AG09309 (cell line): Measurements from ENCODE around the gene TEDDM1.
A peak's percentile ranks its signal among the peaks of the same experiment; 100 is the strongest.

Source experiments
- DNase-seq: peaks from one replicate; pipeline ENCODE4 v3.0.0-alpha.2; 2010; ENCODE audit warnings: low read depth
- H3K4me3 ChIP-seq: 2 replicates; pipeline ENCODE4 v1.5.1; 2011; ENCODE audit warnings: mild to moderate bottlenecking, low read depth, low read length, moderate library complexity; ENCODE audit not compliant: control insufficient read depth
- TF ChIP-seq, protein P1 (sequence below): IDR thresholded peaks from 2 replicates; pipeline ENCODE4 v1.5.1; 2011; ENCODE audit warnings: mild to moderate bottlenecking, low read depth, low read length, inconsistent platforms; ENCODE audit not compliant: insufficient read depth, control insufficient read depth; ENCODE audit errors: missing control alignments

Gene TEDDM1

DNA sequence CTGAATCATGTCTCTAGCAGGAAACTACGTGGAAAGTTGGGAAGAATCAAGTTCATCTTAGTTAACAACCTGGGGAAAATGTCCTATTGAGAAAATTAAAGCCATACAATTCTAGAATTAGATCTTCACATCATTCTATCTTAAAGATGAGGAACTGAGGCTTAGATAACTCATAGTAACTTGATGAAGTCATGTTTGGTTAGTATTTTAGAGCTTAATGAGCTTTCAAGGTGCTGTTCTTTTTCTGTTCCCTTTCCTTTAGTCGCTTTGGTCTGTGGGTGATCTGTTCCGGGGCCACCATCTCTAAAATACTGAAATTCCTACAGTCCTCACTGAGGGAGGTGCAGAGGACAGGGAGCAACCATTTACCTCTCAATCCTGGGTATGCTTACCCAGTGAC, 4.6 kb downstream of the TEDDM1 start:
- no peak for DNase-seq
- TF ChIP-seq, protein P1, sequence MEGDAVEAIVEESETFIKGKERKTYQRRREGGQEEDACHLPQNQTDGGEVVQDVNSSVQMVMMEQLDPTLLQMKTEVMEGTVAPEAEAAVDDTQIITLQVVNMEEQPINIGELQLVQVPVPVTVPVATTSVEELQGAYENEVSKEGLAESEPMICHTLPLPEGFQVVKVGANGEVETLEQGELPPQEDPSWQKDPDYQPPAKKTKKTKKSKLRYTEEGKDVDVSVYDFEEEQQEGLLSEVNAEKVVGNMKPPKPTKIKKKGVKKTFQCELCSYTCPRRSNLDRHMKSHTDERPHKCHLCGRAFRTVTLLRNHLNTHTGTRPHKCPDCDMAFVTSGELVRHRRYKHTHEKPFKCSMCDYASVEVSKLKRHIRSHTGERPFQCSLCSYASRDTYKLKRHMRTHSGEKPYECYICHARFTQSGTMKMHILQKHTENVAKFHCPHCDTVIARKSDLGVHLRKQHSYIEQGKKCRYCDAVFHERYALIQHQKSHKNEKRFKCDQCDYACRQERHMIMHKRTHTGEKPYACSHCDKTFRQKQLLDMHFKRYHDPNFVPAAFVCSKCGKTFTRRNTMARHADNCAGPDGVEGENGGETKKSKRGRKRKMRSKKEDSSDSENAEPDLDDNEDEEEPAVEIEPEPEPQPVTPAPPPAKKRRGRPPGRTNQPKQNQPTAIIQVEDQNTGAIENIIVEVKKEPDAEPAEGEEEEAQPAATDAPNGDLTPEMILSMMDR: no peak
- no peak overlapping the region for H3K4me3 ChIP-seq

DNA sequence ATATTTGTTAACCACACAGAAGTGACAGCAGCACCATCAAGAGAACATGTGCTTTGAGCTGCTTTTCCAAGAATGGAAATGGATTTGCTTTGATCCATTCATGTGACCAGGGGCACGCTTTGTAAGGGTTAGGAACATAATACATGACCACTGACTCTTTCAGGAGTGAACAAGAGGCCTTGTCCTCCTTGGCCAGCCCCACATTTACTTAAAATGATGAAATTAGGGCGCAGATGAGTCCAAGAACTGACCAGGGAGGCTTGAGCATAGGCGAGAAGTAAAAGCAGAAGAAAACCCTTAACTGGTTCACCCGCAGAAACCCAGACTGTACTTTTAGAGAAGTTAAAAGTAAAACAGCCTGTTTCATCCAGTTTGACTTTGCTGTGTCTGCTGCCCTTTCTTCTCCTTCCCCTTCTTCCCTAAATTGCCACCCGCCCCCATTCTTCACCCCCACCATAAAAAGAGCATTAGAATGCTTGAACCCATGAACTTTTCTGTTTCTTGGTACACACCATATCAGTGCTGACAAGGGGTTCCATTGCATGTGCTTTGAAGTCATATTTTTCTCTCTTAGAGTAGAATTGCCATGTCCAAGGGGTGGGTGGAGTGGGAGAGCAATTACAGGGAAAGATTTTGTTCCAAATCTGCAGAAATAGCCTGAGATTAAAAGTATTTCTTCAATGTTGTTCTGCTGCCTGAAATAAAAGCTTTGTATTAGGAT, 6.3 kb downstream of the TEDDM1 start:
- H3K4me3 ChIP-seq: no peak overlapping the region
- no peak for DNase-seq
- TF ChIP-seq, protein P1: no peak

DNA sequence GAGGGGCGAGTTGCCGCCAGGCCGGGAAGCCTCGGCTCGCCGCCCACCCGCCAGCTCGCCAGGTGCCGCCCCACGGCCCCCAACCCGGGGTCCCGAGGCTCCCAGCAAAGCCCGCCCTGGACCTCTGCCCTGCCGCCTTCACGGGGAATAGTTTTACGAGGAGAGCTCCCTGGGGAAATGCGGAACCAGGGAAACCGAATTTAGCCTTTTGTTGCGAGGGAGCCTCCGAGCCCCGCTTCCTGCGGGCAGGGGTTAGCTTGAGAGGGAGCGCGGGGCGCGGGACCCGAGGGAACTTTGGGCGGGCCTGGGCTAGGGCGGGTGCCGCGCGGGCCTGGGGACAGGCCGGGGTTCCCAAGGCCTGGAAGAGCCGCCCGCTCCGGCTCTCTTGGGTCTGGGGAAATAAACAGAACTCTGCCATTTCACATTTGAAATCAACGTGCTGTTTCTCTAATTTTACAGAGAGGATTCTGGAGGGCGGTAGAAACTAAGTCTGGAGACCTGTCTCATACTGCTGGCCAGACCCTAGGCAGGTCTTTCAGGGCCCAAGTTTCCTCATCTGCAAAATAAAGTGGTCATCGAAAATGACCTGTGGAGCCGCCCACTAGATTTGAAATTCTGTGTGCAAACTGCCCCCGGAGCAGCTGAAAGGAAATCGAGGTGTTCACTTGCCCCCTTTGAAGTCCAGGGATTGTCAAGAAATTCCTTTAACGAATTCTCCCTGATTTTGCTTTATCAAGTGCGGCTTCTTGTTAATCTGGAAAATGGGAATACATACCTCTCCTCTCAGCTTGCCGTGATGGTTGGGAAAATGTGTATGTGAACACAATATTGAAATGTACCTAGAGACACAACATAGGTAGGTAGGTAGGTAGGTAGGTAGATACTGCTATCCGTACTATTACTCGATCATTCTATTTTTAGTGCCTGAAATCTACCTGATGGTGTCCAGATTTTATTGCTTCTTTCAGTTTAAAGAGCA, 8.1 kb downstream of the TEDDM1 start:
- peak overlapping the region; percentile 82 for H3K4me3 ChIP-seq
- no peak for DNase-seq
- TF ChIP-seq, protein P1: no peak

DNA sequence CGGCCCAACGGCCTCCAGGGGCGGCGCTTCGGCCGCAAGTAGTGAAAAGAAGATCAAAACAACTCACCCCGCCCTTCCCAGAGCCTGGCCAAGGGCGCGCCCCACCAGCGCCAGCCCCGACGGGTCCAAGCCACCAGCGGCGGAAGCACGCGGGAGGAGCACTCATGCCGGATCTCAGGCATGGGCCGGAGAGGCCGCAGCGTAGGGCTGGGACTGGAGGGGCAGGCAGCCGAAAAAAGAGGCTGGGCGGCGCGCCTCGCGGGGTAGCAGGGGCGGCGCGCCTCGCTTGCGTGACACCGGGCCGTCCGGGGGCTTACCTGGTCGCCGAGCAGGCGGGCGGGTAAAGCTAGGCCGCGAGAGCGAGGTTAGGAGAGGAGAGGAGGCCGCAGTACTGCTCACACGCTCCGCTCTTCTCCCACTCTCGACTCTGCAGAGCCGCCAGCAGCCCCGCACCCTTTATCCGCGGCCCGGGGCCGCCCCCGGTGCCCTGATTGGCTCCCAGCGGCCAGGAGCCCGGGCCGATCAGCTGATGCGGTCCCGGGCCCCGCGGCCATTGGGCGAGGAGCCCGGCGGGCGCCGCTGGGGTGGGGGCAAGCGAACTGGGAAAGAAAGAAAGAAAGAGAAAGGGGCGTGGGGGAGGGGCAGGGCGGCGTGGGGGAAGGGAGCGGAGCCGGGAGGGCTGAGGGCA, 9.0 kb downstream of the TEDDM1 start, which contains the start of gene GLUL:
Gene GLUL (minus strand): TSS at position 429 of the 688 bp plus-strand sequence. CDS start 3,053 bp downstream, outside the sequence.
- peak; percentile 73 for DNase-seq
- TF ChIP-seq, protein P1: no peak
- H3K4me3 ChIP-seq: peak within 1 kb of the TSS; percentile 82

DNA sequence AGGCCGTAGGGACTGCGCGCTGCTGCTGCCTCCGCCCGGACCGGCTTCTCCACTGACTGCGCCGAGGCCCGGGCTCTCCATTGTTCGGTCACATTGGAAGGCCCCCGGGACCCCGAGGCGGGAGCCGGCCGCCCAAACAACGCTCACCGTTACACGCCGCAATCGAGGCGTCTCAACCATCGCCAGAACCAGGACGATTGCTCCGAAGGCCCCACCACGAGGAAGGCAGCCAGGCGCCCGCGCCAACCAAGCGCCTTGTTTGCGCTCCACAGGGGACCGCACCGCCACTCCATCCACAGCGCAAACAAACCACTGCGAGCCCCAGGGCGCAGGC, 9.5 kb downstream of the TEDDM1 start:
- peak overlapping the region; percentile 82 for H3K4me3 ChIP-seq
- DNase-seq: no peak
- TF ChIP-seq, protein P1: peak; percentile 26

DNA sequence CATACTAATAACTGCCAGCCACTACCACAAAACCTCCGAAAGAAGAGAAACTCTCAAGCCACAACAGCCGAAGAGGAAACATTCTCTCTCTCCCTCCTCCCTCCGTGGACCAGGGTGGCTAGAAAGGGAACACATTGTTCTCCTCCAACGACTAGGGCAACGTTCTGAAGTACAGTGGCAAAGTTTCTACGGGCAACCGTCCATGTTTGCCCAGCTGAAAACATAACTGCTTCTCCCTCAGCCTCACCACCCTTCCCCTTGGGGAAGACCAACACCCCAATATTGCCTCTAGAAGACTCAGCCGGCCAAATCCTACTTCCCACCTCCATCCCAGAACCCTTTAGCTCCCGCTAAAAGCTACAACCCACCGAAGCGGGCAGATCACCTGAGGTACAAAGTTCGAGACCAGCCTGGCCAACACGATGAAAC, 10.8 kb downstream of the TEDDM1 start:
- TF ChIP-seq, protein P1: no peak
- no peak for DNase-seq
- H3K4me3 ChIP-seq: peak overlapping the region; percentile 82
